GM19395 (cell line): Measurements from ENCODE around the gene SP2.
"Not testable (repeated sequence)": the region's sequence is repeated elsewhere in the genome, so short reads cannot be mapped to it uniquely, and the experiment has no call there.

Source experiments
- ATAC-seq: cut with Tn5 transposase; IDR thresholded peaks from one replicate; pipeline ENCODE4 v1.9.1; 2021; ENCODE audit warnings: mild to moderate bottlenecking, moderate library complexity; ENCODE audit not compliant: unreplicated experiment

Gene SP2

DNA sequence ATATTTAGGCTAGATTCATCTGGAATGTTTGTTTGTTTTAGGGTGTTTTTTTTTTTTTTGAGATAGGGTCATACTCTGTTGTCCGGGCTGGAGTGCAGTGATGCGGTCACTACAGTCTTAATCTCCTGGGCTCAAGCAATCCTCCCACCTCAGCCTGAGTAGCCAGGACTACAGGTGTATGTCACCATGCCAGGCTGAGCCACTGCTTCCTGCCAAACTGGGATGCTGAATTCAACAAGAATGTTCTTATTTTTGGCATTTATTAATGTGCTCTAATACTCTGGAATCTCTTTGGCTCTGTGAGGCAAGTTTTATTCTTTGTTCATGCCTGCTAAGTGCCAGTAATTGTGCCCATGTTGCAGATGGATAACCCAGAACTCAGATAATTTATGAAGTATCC, 21.5 kb downstream of the SP2 start:
- ATAC-seq: no peak

DNA sequence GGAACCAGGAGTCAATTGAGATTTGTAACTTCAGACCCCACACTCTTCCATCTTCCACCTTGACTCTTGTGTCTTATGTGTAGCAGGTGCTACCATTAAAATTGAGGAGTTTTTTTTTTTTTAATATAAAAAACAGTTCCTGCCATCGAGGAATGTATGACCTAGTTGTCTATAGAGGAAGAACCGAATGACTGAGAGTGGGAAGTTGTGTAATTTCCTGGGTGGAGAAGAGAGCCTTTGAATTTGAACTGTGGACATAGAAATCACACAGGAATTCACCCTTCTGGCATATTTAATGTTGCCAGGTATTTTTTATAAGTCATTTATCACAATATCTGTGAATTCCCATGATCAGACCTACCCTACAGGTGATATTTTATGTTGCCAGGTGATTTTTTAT, 22.0 kb downstream of the SP2 start:
- ATAC-seq: no peak

DNA sequence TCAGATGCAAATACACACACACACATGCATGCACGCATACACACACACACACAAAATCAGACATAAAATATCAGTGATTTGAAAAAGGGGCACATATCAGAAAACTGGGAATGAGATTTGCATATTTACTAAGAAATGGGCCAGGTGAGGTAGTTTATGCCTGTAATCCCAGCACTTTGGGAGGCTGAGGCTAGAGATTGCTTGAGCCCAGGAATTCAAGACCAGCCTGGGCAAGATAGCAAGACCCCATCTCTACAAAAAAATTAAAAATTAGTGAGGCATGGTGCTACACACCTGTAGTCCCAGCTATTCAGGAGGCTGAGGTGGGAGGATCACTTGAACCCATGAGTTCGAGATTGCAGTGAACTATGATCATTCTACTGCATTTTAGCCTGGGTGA, 23.0 kb downstream of the SP2 start:
- no peak for ATAC-seq

GRCh38 chr17:47919889-47920288, 23.9 kb downstream of the SP2 start:
- not testable (repeated sequence) for ATAC-seq

DNA sequence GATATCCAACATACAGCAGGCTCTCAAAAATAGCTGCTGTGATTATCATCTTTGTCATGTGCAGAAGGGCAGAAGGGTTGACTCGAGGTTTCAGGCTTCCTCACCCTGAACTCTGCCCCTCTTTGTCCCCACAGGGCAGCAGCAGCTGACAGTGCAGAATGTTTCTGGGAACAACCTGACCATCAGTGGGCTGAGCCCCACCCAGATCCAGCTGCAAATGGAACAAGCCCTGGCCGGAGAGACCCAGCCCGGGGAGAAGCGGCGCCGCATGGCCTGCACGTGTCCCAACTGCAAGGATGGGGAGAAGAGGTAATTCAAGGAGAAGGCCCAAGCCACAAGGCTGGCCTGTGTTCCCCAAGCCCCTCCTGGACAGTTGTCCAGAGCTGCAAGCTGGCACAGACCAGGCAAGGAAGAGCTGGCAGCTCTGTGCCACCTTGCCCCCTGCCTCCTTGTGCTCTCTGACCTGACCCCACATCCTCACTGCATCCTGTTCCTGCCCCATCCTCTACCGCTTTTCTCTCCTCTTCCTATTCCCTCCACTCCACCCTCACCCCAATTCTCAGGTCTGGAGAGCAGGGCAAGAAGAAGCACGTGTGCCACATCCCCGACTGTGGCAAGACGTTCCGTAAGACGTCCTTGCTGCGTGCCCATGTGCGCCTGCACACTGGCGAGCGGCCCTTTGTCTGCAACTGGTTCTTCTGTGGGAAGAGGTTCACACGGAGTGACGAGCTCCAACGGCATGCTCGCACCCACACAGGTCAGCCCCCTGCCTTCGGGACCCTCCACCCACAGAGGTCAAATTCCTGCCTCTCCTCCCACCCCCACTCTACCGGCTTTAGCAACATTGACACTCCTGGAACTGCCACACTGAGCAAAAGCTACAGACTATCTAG, 29.0 kb downstream of the SP2 start:
- ATAC-seq: no peak

- ATAC-seq: no peak
Observed at GRCh38 chr17:47925678-47925988, 29.6 kb downstream of the SP2 start.

DNA sequence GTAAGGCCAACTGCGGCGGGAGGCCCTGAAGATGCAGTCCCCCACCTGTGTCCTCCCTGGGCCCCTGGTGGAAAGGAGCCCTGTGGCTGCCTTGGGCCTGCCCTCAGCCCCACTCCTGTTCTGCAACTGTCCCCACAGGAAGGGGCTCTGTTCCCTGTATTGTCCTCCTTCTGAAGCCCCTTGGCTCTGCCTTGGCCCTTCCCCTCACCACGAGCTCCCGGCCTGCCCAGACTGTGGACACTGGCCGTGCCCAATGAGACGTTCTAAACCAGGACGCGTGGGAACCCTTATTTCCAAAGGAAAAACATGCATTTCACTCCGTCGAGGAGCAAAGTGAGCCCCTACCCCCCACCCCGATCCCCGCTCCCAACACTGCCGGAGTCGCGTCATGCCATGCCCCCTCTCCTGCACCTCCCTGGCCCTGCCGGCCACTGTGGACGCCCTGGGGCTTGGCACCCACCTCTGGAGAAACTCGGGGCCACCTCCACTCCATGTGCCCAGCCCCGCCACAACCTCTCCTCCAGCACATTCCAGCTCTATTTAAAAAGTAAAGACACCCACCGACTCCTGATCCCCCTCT, 31.9 kb downstream of the SP2 start:
- no peak for ATAC-seq

DNA sequence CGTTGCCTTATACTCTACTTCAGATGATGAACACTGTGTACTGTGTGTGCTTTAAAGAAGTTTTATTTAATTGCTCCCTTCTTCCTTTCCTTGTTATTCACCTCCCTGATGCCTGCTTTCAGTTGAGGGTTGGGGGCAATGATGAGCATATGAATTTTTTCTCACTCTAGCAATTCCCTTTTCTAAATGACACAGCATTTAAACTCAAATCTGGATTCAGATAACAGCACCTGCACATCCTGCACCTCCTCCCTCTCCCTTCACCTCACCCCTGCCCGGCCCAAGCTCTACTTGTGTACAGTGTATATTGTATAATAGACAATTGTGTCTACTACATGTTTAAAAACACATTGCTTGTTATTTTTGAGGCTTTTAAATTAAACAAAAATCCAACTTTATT, 32.4 kb downstream of the SP2 start:
- no peak for ATAC-seq

DNA sequence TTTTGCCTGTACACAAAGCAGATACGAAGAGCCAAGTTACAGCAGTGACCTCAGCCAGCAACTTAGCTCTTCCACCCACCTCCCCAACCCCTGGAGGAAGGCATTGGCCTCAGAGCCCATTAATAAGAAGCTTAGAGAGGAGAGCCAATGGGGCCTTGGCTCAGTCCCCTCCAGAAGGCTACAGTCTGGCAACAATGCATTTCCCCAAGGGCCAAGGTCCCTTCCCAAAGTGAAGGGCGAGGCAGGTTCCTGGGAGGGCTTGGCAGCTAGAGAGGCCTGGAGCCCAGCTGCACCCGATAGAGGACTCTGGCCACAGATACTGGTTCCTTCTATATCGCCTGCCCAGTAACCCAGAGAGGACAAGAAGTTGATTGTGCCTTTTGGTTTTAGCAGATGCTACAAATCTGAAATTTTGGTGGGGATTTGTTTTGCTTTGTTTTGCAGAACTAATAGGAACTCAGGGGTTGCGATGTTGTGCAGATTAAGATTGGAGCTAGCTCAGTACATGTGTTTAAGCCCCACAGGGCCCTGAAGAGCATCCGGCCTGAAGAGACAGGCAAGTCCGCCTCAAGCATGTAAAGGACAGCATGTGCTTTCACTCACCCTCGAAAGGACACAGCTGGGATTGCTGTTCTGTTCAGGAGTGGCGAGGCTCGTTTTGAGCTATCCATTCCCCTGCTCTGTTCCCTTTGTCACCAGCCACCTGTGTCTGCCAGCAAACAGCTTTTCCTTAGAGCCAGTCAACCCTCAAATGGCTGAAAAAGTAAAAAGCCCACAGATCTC, 33.4 kb downstream of the SP2 start:
- ATAC-seq: no peak

DNA sequence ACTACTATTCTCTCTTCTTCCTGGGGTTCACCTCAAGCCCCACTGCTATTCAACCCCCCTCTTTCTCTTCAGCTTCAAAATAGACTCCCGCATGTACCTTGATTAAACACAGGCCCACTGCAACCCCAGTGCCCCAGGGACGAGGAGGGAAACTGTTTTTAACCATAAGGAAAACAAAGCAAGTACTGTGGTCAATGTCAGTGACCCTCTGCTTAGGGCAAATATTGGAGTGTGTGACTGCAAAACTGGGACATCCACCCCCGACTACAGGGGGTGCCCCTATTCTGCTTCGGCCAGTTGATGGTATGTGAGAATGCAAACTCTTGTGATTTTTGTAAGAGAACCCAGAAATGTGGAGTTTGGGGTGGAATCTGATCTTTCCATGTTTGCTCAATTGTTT, 35.8 kb downstream of the SP2 start:
- ATAC-seq: no peak

GRCh38 chr17:47934856-47935255, 38.8 kb downstream of the SP2 start:
- ATAC-seq: no peak

- not testable (repeated sequence) for ATAC-seq
Observed at GRCh38 chr17:47935468-47935867, 39.4 kb downstream of the SP2 start.

DNA sequence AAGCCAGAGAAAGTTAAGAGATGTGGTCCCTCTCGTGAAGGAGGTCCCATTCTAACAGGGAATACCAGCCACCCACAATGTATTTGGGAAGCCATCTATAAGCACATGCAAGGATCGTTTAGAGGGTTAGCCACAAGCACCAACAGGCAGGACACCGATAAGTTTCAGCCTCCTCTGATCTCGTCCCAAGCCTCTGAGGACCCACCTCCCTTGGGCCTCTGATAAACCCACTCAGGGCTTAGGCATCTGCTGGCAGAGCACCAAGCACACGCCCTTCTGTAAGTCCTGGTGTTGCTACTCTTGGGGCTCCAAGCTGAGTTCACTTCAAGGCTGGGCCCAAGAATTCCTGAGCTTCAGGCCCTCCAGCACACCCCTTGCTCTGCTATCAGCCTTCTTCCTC, 39.9 kb downstream of the SP2 start:
- no peak for ATAC-seq

DNA sequence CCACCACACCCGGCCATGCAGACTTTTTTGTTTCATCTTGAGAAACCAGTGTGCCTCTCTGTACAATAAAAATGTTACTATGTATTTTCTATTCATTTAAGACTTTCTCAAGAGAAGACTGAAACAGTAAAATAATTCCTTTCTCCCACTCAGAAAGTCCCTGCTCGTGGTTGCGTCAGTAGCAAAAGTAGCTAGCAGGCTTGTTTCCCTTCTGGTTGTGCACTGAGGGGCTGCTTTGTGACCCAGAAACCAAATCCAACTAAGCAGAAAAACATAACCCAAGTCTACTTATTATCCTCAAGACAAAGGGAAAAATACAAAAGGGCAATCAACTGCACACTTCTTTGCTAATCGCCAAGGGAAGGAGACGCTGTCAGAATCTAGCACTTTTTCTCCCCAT, 41.9 kb downstream of the SP2 start:
- no peak for ATAC-seq

DNA sequence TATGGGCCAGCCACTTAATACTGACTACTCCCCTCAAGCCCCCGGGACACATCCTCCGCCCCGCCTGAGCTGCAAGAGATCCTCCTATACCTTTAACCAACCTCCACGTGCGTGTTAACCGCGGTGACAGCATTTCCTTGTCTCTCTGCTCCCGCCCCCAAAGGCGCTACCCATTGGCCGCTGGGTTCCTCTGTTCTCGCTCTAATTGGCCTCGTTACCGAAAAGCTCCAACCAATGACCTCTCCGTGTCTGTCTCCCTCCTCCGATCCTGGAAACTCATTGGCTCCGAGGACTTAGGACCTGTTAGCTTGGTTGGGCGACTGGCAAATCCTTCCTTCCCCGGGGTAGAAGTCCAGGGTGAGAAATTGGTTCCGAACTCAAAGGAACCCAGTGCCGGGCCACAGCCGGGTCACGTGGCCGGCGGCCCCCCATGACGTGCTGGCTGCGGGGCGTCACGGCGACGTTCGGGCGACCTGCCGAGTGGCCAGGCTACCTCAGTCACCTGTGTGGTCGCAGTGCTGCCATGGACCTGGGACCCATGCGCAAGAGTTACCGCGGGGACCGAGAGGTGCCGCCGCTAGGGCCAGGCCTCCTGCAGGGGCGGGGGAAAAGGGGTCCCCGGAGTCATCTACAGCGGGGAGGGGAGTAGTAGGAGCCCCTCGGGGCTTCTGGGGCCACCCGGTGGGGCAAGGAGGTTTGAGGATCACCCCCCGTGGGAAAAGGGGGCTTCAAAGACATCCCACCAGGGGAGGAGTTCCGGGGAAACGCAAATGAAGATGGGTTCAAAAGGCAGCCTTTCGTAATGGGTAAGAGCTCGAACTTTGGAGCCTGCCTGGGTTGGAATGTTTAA, 45.4 kb downstream of the SP2 start, which contains the start of gene PNPO:
PNPO (plus strand) TSS at position 326 of the 850 bp plus-strand sequence; CDS start at position 431, 105 bp downstream.
- peak; percentile 92 for ATAC-seq

DNA sequence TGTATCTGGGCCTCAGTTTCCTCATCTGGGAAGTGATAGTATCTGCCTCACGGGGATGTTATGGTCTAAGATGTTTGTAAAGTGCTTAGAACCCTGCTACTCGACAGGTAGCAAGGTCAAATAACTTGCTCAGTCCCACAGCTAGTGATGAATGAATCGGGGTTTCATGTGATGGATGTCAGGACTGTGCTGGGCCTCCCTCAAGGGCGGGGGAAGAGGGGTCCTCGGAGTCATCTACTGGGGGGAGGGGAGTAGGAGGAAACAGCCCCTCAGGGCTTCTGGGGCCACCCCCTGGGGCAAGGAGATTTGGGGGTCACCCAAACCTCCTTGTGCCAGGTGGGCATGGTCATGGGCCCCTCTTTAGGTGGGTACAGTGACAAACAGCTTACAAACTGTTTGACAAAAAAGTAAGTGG, 46.1 kb downstream of the SP2 start:
- no peak for ATAC-seq

DNA sequence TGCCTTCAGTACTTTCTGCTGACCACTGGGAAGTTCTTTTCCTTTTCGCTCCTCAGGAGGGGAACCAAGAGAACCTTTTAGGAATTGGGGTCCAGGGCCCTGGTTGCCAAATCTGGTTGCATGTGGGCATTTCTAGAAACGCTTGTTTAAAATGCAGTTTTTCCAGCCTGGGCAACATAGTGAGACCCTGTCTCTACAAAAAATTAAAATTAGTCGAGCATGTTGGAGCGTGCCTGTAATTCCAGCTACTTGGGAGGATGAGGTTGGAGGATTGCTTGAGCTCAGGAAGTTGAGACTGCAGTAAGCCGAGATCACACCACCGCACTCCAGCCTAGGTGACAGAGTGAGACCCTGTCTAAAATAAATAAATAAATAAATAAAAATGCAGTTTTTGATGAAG, 46.5 kb downstream of the SP2 start:
- no peak for ATAC-seq

DNA sequence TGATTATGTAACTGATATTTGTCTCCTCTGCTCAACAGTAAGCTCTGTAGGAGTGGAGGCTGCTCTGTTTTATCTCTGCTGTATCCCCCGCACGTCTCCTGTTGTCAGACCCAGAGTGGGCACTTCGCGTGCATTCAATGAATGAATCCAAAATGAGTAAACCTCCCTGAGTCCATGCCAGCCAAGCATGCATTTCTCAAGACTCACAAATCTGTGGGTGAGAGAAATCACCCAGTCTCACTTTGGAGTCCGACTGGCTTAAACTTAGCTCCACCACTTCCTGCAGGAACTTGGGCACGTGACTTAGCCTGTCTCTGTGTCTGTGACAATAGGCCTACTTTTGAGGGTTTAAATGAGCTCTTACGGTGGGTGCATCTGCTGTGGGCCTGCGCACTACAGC, 49.0 kb downstream of the SP2 start:
- ATAC-seq: no peak

GRCh38 chr17:47945529-47946508, 49.8 kb downstream of the SP2 start:
- no peak for ATAC-seq

GRCh38 chr17:47946516-47946915, 50.5 kb downstream of the SP2 start:
- ATAC-seq: no peak
